Measurements from ENCODE around the gene LRP11.
"Not testable (repeated sequence)": the region's sequence is repeated elsewhere in the genome, so short reads cannot be mapped to it uniquely, and the experiment has no call there.

LRP11 gene

DNA sequence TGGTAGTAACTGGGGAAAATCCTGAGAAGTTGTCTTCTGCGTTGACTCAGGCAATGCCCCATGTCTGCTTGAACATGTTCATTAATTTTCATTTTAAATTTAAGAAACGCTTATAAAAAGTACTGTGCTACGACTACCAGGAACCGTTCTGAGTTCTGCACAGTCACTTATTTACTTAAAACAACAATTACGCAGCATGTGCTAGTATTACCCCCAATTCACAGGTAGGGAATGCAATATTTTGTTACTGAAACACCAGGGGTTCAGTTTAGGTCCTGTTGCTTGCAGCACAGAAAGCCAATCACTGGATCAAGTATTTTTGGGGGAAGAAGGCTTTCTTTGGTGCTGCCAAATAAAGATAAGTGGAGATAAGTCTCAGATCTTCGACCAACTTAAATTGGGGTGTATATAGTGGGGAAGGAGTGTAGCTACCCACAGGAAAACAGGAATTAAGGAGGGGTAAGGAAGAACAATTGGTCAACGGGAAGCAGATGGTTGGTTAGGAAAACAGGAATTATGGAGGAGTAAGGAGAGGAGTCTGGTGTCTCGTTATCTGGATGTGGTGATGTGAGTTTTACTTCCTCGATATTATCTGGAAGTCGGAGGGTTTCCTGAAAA, 5.2 kb upstream of the LRP11 start:
- no peak for DNase-seq (ENCODE audit: low read depth)

- DNase-seq (ENCODE audit: low read depth) = no peak
Observed at GRCh38 chr6:149867876-149868640, 3.9 kb upstream of the LRP11 start.

GRCh38 chr6:149864578-149865535, 698 bp upstream of the LRP11 start:
- no peak for DNase-seq (ENCODE audit: low read depth)

- DNase-seq (ENCODE audit: low read depth) = peak; percentile 6
Observed at GRCh38 chr6:149862922-149863697, 1.0 kb downstream of the LRP11 start.

DNA sequence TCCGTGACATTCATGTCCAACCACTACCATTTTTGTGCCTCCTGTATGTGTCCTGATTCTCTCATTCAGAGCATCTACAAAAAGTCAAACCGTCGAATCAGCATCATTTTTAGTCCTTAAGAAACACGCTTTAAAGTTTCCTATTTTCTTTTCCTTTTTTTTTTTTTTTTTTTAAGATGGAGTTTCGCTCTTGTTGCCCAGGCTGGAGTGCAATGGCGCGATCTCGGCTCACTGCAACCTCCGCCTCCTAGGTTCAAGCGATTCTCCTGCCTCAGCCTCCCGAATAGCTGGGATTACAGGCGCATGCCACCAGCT, 1.8 kb downstream of the LRP11 start:
- not testable (repeated sequence) for DNase-seq (ENCODE audit: low read depth)

DNA sequence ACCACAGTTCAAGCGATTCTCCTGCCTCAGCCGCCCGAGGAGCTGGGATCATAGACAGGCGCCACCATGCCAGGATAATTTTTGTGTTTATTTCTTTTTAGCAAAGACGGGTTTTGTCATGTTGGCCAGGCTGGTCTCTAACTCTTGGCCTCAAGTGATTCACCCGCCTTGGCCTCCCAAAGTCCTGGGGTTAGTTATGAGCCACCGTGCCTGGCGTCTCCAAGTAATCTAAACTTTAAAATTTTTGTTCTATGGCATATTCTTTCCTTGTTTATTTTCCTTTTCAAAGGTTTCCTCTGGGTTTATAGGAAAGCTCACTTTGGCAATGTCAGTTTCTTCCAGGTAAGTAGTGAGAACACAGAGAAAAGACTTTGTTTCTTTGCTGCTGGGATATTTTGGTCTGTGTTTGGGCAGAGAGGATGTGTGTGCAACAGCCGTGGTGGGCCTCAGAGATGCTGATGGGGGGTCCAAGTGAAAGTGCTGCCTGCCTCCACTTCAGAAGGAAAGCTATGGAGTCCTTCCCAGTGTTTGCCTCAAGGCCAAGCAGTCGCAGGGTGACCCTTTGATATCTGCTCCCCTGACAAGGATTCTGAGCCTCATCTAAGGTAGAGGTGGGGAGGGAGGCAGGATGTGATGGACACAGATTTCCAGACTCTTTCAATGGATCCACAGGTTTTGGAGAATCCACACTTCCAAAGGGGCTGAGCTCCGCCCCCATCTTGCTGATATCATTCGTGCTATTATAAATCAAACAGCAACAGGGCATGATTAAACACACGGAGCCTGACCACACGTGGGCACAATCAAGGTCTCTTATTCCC, 2.3 kb downstream of the LRP11 start:
- DNase-seq (ENCODE audit: low read depth) = no peak

DNA sequence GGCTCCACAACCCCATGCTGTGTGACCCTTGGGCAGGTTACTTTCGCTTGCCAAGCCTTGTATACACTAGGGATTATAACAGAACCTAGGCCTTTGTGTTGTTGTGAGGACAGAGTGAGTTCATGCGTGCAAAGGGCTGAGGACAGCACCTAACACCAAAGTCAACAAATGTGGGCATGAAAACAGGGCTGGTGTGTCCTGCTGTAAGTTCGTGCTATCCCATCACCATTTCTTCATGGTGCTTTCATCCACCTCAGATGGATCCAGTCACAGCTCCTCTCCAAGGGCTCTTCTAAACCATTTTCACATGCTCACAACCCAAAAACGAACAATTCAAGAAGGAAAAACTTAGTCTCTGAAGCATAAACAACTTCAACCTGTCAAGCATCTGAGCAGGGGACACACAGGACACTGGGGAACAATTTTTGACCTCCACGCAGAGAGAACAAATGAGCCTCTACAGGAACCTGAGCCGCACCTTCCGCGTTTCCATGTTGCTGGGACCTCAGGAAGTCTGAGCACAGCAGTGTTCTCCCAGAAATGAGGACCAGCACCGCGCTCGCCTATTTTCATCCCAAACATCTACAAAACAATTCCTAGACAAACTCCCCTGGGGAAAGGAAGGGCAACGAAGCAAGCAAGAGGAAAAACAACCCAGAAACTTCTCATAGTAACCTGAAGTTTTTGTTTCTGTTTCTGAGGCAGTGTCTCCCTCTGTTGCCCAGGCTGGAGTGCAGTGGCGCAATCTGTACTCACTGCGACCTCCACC, 3.1 kb downstream of the LRP11 start:
- DNase-seq (ENCODE audit: low read depth) = no peak

DNA sequence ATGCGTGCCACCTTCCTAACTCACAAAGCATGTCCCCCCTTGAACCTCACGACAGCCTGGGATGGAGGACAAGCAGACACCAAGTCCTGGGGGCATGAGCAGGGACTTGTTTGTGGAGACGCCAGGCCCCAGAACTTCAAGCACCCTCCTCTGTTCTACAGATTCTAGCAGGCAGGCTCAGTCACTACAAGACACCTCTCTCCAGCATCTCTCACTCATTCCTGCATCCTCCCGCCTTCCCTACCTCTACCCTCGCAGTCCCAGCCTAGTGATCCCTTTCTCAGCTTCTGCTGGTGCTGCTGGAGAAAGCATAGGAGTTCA, 3.7 kb downstream of the LRP11 start:
- no peak for DNase-seq (ENCODE audit: low read depth)

- DNase-seq (ENCODE audit: low read depth) = no peak
Observed at GRCh38 chr6:149859938-149860337, 4.2 kb downstream of the LRP11 start.

- DNase-seq (ENCODE audit: low read depth) = no peak
Observed at GRCh38 chr6:149859368-149859767, 4.8 kb downstream of the LRP11 start.

- DNase-seq (ENCODE audit: low read depth) = no peak
Observed at GRCh38 chr6:149857541-149857940, 6.6 kb downstream of the LRP11 start.

DNA sequence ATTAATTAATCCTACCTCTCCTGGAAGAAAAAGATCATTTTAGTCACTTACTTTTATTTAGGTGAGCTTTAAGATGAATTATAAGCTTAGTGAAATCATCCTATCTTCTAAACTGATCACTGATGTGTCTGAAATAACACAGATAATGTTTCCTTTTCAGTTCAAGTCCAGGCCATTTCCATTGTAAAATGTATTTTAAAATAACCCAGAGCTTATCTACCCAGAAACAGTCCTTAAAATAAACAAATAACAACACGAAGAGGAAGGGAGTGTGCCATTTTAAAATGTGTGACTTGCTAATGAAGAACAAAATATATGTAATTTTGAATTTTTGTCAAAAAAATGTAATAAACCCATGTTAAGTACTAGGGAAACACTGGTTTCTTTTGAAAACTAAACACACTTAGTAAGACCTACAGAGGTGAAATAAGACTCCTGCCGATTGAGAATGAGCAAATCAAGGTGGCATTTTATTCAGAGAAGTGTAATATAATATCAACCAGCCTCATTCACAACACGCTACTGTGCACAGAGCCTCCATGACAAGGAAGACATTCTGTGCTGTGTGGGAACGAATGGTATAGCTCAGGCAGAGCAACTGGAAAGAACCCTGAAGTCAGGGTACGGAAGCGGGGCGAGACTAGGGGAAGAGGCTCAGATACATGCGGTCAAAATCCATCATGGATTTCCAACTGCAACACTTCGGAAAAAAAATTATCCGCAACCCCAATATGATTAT, 7.7 kb downstream of the LRP11 start:
- DNase-seq (ENCODE audit: low read depth) = no peak

DNA sequence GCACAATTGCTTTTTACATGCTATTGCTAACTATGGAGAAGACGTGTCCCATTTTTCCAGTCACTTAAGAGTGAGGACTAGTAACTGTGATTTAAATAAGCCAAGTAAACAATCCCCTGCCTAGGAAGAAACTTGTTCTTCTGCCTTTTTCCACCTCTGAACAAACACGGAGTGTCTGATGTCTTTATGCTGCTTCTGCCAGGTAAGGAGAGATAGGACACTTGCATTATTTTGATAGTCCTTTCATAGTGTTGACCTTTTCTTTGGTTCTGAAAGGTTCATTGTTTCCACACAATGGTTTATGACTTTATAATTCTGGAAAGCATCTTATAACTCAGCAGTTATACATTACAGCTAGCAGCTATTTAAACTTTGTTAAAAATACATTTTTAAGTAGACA, 8.4 kb downstream of the LRP11 start:
- no peak for DNase-seq (ENCODE audit: low read depth)

DNA sequence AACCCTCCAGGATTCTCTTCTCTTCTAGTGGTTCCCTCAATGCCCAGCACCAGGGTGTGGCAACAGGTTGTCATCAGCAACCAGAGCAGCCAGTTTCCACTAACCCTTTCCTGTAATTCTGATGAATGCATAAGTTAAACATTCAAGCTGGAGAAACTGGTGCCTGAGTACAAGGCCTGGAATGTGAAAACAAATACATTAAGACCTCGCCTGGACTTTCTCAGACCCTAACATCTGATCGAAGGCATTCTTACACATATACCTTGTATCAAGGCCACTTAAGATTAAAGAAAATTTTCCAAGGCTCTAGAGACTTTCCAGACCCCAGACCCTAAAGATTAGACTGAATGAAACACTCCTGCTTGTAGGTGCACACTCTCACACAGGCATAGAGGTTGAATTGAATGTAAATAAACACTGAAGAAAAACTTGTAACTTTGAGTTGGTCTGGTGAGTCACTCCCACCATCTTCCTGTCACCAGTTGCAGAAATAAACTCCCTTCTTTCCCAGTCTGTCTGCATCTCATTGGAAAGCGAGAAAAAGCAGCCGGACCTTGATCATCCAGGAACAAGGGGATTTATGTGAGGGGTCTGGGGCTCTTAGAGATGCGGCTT, 9.0 kb downstream of the LRP11 start:
- DNase-seq (ENCODE audit: low read depth) = no peak

DNA sequence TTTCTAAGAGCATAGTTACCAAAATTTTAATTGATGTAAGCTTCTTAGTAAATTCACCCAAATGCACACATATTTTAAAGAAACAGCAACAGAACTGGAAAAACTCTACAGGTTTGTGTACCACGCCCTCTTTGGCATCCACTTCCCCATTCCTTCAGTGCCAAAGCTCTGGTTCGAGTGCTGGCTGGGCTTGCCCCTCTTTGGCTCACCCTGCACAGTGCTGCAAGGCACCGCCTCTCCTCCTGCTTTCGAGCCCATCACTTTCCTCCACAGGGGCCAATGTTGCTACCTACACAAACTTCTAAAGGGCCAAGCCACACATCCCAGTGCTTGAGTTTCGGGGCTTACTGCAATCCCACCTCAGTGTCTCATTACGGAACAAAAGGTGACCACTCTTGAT, 9.6 kb downstream of the LRP11 start:
- DNase-seq (ENCODE audit: low read depth) = no peak

DNA sequence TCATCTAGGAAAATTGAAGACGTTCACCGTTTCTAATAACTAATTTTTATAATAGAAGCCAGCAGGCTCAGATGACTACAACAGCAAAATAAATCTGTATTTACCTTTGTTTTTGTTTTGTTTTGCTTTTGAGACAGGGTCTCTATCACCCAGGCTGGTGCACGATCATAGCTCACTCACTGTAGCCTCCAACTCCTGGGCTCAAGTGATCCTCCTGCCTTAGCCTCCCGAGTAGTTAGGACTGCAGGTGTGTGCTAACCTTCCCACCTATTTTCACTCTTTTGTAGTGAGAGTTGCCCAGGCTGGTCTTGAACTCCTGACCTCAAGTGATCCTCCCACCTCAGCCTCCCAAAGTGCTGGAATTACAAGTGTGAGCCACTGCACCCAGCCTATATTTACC, 10.1 kb downstream of the LRP11 start:
- not testable (repeated sequence) for DNase-seq (ENCODE audit: low read depth)

DNA sequence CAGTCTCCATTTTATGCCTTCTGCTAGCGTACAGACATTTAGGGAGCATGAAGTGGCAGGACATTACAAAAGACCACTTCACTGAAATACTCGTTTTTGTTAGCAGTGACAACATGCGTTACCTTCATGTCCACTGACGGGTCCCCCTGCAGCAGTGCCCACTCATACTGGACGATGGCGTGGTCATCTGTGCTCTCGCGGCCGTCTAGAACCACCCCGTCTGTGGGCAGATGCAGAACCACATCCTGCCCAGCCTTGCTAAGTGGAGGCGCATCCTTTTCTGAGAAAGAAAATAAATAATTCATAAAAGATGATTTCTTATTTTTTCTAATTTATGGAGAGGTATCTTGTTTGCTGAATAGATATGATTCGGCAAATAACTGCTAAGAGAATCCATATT, 11.3 kb downstream of the LRP11 start:
- DNase-seq (ENCODE audit: low read depth) = no peak

DNA sequence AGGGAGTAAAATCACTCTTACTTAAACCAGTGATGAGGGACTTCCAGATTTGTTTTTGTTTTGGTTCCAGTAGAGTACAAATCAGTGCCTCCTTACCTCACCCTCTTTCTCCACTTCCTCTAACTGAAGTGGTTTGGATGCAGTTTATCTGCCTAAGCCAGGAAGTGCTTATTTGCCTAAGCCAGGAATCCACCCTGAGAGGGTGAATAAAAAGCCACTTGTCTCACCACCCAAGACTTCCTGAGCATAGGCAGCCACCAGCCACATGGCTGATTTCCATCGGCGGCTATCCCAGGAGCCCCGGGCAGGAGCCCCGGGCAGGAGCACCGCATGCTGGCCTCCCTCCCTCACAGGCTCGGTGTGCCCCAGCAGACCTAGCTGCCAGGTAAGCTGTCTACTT, 12.0 kb downstream of the LRP11 start:
- no peak for DNase-seq (ENCODE audit: low read depth)

DNA sequence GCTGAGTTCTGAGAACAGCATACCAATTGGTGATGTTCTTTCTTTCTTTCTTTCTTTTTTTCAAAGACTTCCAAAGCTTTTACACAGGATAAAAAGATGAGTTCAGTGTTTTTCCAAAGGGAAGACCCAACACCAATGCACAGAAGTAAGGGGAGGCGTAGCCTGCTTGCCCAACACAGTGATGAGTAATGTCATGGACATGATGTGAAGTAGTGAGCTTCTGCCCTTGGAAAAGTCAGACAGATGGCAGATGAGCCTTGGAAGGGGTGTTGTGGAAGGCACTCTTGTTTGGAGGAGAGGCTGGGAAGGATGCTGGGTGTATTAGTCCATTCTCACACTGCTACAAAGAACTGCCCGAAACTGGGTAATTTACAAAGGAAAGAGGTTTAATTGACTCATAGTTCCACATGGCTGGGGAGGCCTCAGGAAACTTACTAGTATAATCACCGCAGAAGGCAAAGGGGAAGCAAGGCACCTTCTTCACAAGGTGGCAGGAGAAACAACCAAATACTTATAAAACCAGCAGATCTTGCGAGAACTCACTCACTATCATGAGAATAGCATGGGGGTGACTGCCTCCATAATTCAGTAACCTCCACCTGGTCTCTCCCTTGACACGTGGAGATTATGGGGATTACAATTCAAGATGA, 12.6 kb downstream of the LRP11 start:
- no peak for DNase-seq (ENCODE audit: low read depth)

Data from stimulated activated CD8-positive, alpha-beta memory T cell treated with anti-CD3 and anti-CD28 coated beads, Interleukin-12 subunit alpha, Interleukin-12 subunit beta, amount 100 ng/mL, for 4 hours (primary cell).